ENCODE results near the gene THRB.

The THRB gene

DNA sequence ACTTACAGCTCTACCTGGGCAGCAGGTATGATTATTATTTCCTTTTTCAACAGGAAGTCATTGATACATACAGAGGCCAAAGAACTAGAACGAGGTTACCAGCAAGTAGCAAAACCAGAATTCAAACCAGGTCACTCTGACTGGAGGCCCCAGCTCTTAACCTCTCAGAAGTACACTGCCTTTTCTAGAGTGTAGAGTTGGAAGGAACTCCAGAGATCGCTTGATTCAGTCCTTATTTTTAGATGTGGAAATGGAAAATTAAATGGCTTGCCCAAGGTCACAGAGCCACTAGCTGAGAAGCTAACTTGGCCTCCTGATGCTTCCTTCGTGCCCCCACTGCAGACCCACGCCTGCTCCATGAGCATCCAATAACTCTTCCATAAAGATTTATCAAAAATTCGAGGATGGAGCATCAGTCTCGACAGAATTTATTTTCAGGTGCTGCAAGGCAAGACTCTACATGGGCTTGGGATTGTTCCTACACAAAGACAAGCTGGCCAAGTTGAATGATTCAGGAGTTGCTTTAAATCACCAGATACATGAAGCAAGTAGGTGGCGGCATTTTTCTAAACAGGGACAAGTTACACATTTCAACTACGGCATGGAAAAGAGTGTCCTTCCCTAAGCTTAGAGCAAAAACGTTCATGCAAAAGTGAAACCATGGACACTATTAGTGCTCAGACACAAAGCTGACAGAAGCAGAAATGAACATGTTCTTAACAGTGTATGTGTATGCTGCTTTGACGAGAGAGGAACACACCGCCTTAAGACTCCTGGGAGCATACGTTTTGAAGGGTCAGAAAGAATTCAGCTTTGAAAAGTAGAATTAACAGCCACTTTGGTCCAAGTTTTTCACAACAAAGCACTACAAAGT lies 235.7 kb downstream of the THRB start:
- no peak for DNase-seq

DNA sequence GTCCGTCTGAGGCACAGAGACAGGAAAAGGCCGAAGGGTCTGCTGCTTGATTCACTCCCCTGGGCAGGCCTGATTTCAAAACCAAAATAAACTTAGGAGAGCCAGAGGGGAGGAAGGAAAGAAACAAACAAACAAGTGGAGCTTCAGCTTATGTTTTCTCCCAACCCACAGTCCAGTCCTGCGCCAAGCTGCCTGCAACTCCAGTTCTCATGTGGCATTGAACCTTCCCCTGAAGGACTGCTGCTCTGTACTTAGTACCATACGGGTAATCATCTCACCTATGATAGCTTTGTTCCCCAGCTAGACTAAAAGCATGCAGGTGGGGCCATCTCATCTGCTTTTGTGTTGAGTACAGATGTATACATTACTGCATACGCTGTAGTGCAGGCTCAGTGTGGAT lies 236.4 kb downstream of the THRB start:
- DNase-seq = no peak

DNA sequence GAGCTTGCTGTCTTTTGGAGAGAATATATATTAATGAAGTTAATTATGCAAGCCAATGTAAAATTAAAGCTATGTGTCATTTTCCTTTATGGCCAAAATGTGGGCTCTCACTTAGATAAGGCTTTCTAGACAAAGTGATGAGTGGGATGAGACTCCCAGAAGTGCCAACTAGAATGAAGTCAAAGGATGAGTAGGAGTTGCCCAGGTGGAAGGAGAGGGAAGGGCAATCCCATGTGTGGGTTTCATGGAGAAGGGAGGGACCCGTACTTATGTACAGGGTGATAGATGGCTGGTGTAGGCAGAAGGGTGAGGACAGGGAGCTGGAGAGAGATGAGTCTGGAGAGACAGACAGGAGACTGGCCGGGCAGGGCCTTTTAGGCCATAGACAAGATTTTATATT lies 239.2 kb downstream of the THRB start:
- no peak for DNase-seq

DNA sequence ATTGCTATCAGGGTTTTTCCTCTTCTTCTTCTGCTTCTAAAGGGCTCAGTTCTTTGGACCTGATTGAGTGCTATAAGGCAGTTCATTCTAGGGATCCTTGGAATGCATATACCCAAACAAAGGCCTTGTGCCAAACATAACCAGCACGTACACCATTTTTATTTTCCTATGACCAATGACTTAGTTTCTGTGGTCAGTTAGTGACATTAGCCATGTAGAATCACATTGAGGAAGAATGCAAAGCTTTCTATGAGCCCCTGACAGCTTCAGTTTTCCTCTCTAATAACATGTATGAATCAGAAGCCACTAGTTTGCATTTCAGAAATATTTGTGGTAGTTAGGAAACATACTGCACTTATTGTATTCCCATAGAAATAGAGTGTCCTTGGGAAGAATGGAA lies 240.0 kb downstream of the THRB start:
- no peak for DNase-seq

DNA sequence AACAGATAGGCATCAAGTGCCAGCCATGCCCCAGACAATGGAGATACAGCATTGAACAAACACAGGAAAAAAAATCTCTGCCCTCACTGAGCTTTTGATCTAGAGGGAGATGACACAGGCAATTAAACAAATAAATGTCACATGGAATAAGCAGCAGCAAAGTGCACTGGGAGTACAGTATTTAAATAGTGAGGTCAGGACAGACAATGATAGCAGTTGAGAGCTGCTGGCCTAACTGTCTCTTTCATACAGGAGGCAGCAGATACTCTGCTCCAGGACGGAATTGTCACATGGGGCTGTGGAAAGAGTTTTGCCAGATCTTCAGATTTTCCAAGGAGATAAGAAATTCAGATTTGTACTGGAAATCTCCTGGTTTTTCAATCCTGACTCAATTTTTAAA lies 241.3 kb downstream of the THRB start:
- no peak for DNase-seq

DNA sequence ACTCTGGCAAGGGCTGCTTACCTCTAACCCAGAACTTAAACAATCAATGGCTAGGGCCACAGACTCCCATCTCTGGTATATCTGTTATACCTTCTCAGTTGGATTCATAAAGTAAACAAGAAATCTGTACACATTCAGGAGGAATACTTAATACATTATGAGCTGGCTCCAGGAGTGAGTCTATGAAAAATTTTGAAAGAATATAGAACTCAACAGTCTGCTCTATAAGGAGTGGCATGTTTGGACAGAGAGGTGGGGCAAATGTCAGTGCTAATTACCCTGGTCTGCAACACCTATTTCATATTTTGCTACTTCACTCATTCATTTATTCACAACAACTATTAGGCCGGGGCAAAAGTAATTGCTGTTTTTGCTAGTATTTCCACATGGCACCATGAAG lies 245.1 kb downstream of the THRB start:
- DNase-seq = no peak

DNA sequence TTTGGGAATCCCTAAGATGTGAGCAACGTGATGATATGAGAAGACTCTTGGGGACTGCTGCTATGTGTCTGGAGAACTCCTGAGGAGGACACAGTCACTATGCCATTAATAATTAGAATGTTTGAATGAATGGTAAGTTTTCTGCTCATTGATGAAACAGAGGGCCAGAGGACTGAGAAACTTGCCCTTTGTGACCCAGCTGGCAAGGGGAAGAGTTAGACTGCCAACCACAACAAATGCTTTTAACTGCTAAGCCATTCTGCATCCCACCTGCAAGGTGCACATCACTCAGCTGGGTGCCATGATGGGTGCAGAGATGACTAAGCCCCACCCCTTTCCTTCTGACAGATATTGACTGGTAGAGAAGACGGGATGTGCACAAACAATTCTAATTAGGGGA lies 249.6 kb downstream of the THRB start:
- no peak for DNase-seq

DNA sequence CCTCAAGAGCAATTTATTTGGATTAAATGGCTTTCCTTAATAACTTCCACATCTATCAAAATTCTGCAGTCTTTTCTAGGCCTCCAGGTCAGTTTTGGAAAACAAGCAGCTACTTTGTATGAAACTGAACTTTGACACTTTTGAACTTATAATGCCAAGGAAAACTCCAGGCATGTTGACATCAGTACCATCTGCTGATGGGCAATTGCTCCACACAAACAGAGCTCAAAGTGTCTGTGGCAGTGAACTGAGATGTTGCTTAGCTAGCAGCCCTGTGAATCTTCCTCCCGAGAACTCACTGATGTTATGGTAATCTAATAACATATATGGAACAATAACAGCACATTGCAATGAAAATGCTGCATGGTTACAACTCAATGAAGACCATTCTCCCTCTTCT lies 250.2 kb downstream of the THRB start:
- no peak for DNase-seq

DNA sequence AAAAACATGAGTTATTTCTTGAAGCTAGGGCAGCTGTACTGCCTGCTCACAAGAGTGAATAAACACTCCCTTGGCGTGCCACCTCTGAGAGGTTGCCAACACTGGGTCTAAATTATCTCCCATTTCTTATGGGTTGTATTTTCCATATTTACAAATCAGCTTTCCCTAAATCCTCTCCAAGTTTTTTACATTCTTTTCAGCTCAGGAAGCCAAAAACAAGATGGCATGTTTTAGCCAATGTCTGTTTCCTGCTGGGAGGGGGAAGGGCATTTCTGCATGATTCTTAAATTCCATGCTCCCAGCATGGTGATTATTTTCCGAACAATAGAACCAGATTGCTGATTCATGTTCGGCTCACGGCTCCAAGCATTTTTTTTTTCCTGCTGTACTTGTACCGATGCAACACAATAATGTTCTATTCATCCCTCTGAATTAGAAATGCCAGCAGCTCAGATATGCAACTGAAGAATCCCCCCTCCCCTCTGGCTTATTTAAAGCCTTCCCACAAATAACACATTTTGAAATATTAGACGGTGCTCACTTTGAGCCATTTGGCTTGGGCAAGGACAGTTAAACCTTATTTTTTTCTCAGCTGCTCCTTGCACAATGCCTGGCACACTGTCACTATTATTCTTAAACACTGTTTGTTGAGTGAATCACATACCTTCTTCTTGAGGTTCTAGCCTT lies 252.5 kb downstream of the THRB start:
- DNase-seq = no peak

DNA sequence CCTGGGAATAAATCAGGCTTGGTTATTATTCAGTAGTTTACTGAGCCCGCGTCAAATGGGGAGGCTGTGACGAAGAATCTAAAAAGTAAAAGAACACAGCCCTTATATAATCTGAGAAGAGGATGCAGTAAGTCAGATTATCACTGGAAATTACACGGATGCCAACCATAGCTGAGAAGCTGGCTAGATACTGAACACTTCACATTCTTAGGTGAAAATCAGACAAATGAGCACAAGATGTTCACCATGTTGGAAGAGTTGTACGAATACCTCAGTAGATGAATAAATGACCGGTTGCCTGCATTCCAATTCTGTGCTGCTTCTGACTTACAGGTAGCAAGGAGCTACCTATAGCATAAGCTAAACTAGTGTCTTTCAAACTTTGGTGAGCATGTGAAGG lies 254.3 kb downstream of the THRB start:
- DNase-seq = no peak

DNA sequence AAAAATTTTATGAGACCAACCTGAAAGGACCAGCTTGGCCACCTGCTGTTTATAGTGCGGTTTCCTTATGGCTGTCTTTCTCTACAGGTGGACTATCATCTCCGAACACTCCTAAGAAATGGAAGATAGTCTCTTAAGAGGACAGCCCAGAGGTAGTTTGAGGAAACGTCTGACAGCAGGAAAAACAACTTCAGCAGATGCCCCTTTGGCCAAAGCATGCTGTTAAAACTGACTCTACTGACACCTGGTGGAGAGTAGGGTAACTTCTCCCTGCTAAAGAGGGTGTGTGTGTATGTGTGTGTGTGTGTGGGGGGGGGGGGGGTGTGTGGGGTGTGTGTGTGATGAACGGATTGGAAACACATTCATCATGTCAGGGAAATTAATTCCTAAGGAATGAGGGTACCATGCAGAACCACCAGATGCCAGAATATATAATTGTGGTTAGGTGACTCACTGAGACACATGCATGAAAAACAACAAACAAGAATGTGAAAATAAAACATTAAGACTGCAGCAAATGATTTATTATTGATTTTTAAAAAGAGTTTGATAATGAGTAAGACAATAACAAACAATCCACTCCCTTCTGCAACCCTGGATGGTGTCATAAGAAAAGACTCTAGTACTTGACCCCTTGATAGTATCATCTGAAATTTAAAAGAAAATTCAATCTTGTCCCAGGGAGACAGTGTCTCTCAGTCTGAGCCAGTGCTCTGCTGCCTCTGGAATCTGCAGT lies 256.5 kb downstream of the THRB start:
- DNase-seq = no peak

DNA sequence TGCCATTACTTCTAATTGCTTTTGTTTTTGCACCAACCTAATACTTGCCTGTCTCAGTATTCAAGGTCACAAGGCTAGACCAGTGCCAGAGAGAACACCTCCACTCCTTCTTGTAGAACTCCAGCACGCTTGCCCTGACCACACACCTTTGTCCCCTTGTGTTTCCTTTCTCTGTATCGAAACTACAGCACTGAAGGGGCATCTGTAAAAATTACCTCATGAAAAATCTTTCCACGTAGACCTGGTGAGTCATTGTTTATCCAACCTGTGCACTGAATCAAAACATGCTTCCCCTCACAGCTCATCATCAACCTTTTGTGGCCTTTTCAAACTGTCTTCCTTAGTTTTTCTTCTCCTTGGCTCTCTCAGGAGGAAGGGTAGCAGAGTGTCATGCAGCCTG lies 259.5 kb downstream of the THRB start:
- DNase-seq = no peak

DNA sequence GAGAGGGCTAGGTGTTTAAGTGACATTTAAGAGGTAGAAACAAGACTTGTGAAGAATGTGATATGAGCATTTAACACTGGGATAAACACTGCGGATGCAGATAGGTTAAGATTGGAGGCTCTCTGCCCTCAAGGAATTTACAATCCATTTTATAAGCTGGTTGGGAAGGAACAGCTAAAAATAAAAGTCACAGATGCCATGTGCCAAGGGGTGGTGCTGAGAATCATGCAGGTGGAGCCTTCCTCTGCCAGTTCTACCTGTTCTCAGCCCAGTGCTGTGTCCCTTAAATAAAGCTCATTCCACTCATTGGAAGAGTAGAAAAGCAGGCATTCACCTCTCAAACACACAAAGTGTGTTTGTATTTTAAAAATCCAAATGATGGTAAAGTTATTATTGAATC lies 261.9 kb downstream of the THRB start:
- DNase-seq = no peak

DNA sequence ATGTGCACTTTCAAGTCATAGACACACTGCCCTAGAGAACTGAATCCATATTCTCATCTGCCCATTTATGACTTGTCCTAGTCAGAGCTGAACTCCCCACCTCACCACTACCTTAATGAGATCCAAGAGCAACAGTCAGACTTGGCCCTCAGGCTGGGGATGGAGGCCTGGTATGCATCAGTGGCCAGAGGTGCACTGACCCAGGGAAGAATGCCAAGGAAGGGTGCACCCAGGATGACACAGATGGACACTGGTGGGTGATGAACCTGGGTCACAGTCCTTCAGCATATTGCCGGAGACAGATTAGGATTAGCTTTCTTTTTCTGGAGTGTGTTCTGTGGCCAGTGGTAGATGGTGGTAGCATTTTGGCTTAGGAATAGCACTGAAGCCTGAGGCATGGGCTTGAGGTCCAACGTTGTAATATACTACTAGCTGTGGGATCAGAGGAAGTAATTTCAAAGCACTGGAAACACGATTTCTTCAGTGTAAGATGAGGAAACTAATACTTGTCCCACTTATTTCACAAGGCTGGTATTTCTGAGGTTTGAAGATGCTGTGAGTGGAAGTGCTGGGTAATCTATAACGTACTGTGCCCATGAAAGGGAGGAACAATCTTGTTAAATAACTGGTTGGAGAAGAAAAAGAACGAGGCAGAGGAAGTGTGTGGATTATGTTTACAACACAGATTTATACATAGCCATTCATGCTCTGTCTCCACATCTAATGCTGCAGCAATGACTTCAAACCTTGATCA lies 265.0 kb downstream of the THRB start:
- DNase-seq = no peak

DNA sequence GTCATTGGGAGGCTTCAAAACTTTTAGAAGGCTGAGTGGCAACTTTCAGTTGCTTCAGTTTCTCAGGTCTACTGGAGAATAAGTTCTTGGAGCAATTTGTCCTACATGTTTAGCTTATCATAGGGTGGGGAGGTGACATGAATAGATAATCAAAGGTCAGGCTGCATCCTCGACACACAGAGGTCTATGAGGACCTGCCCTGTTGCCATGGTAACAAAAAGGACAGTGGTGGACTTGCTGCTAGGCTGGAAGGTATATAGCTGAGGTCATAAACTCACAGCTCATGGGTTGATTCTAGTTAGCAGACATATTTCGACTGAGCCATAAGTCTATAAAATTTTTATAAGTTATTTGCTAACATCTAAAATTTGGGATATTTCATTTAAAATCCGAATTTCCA lies 267.0 kb downstream of the THRB start:
- no peak for DNase-seq

DNA sequence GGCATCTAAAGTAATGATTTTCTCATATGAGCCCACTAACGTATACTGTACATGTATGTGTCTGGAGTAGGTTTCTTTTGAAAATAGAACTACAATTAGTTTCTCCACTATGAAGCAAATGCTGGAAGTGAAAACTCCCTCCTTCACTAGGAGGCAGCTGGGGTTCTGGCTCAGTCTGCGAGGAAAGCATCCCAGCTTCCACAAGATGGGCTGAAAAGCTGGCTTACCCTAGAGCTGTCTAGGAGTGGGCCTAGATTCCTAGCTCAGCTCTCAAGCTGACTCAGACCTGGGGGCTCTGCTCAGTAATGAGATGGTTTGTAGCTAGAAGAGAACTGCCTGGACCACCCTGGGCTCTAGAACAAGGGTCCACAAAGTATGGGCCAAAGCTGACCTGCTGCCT lies 268.3 kb downstream of the THRB start:
- DNase-seq = no peak

DNA sequence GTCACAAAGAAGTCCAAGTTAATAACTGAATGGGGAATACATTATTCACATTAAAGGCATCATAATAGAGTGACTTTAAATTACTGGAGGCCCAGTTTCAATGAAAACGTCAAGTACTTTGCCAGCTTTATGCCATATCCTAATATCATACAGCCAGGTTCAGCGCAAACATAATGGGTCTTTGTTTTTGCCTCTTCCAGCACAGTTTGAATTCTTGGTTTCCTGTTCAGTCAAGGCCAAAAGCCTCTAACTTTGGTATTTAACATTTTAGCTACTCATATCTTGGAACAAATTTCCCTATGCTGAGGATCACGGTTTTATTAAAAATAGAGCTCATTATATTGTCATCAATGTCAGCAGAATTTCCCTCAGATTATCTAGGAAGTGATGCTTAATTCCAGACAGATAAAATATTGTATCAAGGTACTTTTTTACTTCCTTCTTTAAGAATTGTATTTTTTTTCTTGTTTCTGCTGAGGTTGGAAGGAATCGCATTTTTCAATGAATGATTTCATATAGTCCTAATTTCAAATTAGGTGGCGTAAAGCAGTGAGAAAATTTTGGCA lies 269.2 kb downstream of the THRB start:
- DNase-seq = no peak

DNA sequence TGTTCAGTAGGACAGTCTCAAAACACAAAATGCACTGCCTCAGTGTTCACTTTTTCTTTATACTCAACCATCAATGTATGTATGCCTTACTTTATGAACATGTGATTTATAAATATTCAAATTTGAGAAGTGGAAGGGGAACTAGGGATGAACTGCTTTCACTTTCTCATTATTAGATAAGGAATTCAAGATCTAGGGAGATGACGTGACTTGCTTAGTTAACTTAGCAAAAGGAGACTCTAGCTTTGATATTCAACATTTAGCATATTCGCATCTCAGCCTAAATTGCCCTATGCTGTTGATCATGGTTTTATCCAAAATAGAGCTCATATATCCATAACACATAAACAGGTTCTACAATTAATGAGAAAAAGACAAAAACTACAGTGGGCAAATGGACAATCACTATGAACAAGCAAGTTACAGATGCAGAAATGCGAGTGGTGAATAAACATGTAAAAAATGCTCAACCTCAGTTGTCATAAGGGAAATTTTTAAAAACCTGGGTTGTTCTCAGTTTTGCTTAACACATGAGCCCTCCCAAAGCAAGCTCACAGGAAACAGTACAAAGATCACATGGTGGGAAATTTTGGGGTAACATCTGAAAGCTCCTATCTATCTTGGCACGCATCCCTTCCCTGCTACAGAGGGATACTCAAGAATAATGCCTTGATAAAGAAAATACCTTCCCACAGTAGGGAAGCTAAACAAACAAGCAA lies 269.8 kb downstream of the THRB start:
- no peak for DNase-seq

DNA sequence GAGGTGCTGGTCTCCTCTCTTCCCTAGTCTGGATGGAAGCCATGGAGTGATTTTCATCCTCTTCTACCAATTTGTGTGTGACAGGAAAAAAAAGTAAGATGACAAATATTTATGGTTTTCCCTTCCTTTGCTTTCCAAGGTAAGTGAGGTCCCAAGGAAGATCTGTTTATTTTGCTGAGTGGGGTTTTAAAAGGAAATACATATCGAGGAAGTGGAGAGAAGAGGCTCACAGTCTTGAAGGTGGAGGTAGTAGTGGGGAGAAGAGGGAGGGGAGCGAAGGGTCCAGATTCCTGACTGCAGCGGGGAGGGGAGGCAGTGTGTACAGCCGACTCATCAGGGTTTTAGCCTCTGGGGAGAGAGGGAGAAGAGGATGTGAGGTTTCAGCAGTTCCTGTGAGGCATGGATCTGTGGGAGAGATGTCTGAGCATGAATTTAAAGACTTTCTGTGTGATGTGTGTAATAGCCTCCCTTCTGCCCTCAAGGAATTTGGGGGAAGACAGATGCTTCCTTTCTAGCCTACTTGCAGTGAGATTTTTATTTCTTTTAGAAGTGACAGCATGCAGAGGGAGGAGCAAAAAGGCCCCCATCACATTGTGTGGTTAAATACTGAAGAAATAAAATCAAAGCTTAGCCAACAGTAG lies 272.4 kb downstream of the THRB start:
- no peak for DNase-seq

DNA sequence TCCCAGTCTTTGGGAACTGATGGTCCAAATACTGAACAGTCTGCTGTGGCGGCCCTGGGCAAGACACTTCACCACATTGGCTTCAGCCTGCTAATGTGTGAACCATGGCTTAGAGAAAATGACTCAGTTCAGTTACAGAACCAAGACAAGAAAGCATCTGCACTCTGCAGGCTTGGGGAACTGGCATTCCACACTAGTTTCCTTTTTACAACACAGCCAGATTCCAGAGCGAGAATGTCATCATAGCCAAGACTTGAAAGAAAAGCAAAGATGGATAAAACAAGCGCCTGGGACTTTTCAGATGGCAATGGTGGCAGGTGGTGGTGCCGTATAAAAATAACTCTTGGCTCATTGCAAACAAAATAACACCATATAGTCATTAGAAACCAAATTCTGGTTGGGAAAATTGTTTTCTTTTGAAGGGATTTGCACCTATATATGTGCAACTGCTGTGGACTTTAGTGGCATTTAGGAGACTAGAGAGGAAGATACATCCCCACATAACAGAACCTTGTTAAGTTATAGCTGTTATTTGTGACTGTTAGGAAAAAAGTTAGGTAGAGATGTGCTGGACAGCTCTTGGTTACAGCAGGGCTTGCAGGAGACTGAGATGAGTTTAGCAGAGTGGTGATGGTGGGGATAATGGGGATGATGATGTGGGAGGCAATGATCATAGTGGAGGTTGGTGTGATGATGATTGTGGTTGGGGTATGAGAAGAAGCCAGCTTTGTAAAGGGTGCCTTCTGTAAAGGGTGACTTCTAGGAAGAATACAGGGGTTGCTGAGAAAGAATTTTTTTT lies 273.6 kb downstream of the THRB start:
- no peak for DNase-seq

DNA sequence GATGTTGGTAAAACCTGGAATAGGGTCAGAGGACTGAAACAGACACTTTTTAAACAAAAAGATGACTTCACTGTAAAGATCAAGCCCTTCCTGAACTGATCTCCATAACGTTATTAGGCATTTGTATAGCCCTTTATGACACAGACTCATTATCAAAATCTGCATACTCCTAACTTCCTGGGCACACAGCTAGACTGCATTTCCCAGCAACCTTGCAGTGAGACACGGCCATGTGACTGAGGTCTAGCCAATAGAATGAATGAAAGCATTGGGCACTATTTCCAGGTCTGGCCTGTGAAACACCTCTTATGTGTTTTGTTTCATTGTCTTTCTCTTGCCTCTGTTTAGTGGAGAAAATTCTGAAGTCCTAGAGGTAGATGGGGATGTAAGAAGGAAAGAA lies 279.1 kb downstream of the THRB start:
- no peak for DNase-seq

Data from activated CD8-positive, alpha-beta memory T cell treated with anti-CD3 and anti-CD28 coated beads for 24 hours (primary cell).